ENCODE data around the gene ARHGEF2.

DNA sequence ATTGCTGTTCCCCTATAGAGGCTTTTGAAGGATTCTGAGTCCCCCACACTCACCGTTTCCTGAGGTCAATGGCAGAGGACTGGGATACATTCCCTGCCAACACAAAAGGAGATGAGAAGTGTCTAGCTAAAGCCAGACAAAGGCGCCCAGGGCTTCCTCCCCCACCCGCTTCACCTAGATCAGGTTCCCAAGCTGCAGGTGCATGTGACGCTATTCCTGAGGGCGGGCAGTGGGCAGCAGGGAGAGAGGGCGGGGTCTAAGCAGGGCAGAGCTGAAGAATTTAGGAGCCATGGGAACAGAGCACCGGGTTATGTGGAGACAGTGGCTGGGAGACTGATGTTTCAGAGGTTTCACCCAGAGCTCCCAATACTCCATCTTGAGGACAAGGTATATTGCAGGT lies 6.0 kb upstream of the ARHGEF2 start:
- no peak for TF ChIP-seq FOXM1 (IDR thresholded peaks at IDR 0.05; ENCODE audit: low read depth, low read length)
- no peak for TF ChIP-seq MYC (IDR thresholded peaks at IDR 0.05; ENCODE audit: insufficient read depth, insufficient read length, insufficient replicate concordance, low read length, severe bottlenecking)
- TF ChIP-seq ATF2 (IDR thresholded peaks at IDR 0.05; ENCODE audit: low read length), result no peak
- TF ChIP-seq CTCF (IDR thresholded peaks at IDR 0.05 in 2 of 3, conservative IDR thresholded peaks at IDR 0.05 in 1 of 3; ENCODE audit: control insufficient read depth in 2 of 3, extremely low read depth in 1 of 3, insufficient read depth in 1 of 3, low read depth in 3 of 3, low read length in 3 of 3), result no peak
- TF ChIP-seq RELA (IDR thresholded peaks at IDR 0.05; ENCODE audit: borderline replicate concordance, partially characterized antibody), result no peak
- no peak for TF ChIP-seq EGR1 (IDR thresholded peaks at IDR 0.05; ENCODE audit: borderline replicate concordance in 1 of 2, low read depth in 2 of 2, low read length in 2 of 2)
- no peak for TF ChIP-seq IKZF2 (IDR thresholded peaks at IDR 0.05)
- TF ChIP-seq POLR2AphosphoS5 (IDR thresholded peaks at IDR 0.05; ENCODE audit: low read length), result no peak
- TF ChIP-seq ELK1 (IDR thresholded peaks at IDR 0.05; ENCODE audit: low read depth, low read length), result no peak
- TF ChIP-seq, protein P1, sequence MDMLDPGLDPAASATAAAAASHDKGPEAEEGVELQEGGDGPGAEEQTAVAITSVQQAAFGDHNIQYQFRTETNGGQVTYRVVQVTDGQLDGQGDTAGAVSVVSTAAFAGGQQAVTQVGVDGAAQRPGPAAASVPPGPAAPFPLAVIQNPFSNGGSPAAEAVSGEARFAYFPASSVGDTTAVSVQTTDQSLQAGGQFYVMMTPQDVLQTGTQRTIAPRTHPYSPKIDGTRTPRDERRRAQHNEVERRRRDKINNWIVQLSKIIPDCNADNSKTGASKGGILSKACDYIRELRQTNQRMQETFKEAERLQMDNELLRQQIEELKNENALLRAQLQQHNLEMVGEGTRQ (IDR thresholded peaks at IDR 0.05; ENCODE audit: borderline replicate concordance, low read depth, low read length), result no peak
- no peak for TF ChIP-seq JUND (IDR thresholded peaks at IDR 0.05; ENCODE audit: low read depth, low read length)
- TF ChIP-seq, protein P2, sequence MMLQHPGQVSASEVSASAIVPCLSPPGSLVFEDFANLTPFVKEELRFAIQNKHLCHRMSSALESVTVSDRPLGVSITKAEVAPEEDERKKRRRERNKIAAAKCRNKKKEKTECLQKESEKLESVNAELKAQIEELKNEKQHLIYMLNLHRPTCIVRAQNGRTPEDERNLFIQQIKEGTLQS (IDR thresholded peaks at IDR 0.05; ENCODE audit: borderline replicate concordance, extremely low read depth, low read depth, low read length), result no peak
- TF ChIP-seq, protein P3, sequence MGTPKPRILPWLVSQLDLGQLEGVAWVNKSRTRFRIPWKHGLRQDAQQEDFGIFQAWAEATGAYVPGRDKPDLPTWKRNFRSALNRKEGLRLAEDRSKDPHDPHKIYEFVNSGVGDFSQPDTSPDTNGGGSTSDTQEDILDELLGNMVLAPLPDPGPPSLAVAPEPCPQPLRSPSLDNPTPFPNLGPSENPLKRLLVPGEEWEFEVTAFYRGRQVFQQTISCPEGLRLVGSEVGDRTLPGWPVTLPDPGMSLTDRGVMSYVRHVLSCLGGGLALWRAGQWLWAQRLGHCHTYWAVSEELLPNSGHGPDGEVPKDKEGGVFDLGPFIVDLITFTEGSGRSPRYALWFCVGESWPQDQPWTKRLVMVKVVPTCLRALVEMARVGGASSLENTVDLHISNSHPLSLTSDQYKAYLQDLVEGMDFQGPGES (IDR thresholded peaks at IDR 0.05), result no peak

Data from GM12878 (cell line).